NT2/D1 (cell line): ENCODE measurements around the gene RHEX.

Experiments
- SUZ12 ChIP-seq: IDR thresholded peaks from 2 replicates; pipeline ENCODE4 v1.6.1; 2011; ENCODE audit not compliant: insufficient read length, insufficient read depth; ENCODE audit errors: extremely low read depth
- YY1 ChIP-seq: IDR thresholded peaks from 2 replicates; pipeline ENCODE4 v1.6.1; 2011; ENCODE audit not compliant: insufficient read length, insufficient read depth
- ZNF274 ChIP-seq: IDR thresholded peaks from 2 replicates; pipeline ENCODE4 v1.6.1; 2011; ENCODE audit warnings: mild to moderate bottlenecking, low read depth, low read length

DNA sequence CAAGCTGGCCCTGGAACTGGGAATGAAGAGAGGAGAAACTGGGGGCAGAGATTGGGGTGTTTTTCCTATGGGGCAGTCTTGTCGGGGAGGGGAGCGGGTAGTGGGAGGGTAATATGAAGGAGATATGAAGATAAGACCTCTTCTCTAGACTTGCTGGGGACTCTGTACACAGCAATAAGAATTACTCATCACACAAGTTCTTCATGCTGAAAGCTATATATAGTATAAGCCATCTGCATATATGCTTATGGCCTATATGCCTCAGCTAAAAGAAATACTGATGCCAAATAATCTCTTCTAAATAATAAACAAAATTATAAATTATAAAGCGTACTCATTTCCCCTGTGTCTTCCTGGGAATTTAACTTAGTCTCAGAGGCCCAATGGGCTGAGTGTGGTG lies 7.9 kb downstream of the RHEX start:
- TF ChIP-seq ZNF274 (no peak), SUZ12 (no peak), YY1 (no peak)
